HepG2 (cell line): Measurements from ENCODE around the gene ONECUT1. TPM values are rescaled to one million over a fixed set of nuclear protein-coding genes. Genes with fewer than 3 reads are reported as not detected.

Source experiments
- ATAC-seq: fragments of 200-7000 bp; cut with Tn5 transposase; 3 replicates; pipeline ENCODE4 v1.9.1; 2020; ENCODE audit warnings: mild to moderate bottlenecking, moderate library complexity
- BruUV-seq: library from RNA; stranded (reverse); fragments of 400-500 nt; replicated peaks from 2 replicates; lab custom pipeline; 2021; lab: Mats Ljungman, UMichigan
- CTCF ChIA-PET: fragments of 300-600 bp; formaldehyde crosslinking; extraction: SDS; loops from one replicate; lab custom pipeline; 2021; ENCODE audit warnings: low total read pairs, inconsistent platforms, low intra/inter-chr PET ratio; lab: Yijun Ruan, JAX
- POLR2A ChIA-PET: fragments of 350-600 bp; sonication (Branson Sonifier 250); formaldehyde crosslinking; loops from one replicate; lab custom pipeline; 2020; ENCODE audit warnings: antibody characterized with exemption, inconsistent platforms; lab: Yijun Ruan, JAX
- DNase-seq: peaks from one replicate; pipeline ENCODE4 v3.0.0-alpha.2; 2015; ENCODE audit warnings: low spot score
- FAIRE-seq: peaks from 3 replicates; lab custom pipeline; 2011; peaks lifted over from hg19 to GRCh38; lab: Jason Lieb, UNC
- H2AFZ ChIP-seq: one replicate; pipeline ENCODE4 v1.6.1; 2011; ENCODE audit warnings: low read length, inconsistent platforms
- H3K27ac ChIP-seq: fragments of 300-600 bp; 3 replicates; pipeline ENCODE4 v1.8.0; 2011; ENCODE audit warnings: mixed run types, mild to moderate bottlenecking, mixed read lengths, low read length, inconsistent platforms; ENCODE audit not compliant: insufficient read depth; ENCODE audit errors: extremely low read length
- H3K27me3 ChIP-seq, 2 experiments: fragments of 200-600 bp in 1 of 2; 2 replicates in 1 of 2; 3 replicates in 1 of 2; pipeline versions ENCODE4 v1.6.0 to v1.8.0; 2011; ENCODE audit warnings: low read length in 2 of 2, mild to moderate bottlenecking in 2 of 2, moderate library complexity in 2 of 2, inconsistent platforms in 1 of 2; ENCODE audit not compliant: insufficient read depth in 2 of 2, control insufficient read depth in 1 of 2
- H3K36me3 ChIP-seq, 2 experiments: fragments of 200-600 bp in 1 of 2; replicated peaks in 1 of 2; 2 replicates in 1 of 2; 3 replicates in 1 of 2; pipeline versions ENCODE4 v1.5.1 to v1.8.0; 2011; ENCODE audit warnings: low read length in 2 of 2, inconsistent platforms in 1 of 2; ENCODE audit not compliant: insufficient read depth in 2 of 2, control insufficient read depth in 1 of 2
- H3K4me1 ChIP-seq: 2 replicates; pipeline ENCODE4 v1.5.1; 2012; ENCODE audit warnings: low read length, inconsistent platforms; ENCODE audit not compliant: insufficient read depth
- H3K4me2 ChIP-seq: 2 replicates; pipeline ENCODE4 v1.6.0; 2011; ENCODE audit warnings: low read depth, low read length, inconsistent platforms
- H3K4me3 ChIP-seq, 3 experiments: fragments of 200-600 bp in 1 of 3; sonication (generic), shearing (Covaris generic) in 1 of 3; replicated peaks in 1 of 3; 2 replicates each; pipeline ENCODE4 v1.5.1; 2011 to 2016; ENCODE audit warnings: low read length in 3 of 3, inconsistent platforms in 2 of 3, low read depth in 2 of 3, mild to moderate bottlenecking in 2 of 3, control low read depth in 1 of 3, mixed read lengths in 1 of 3; ENCODE audit not compliant: insufficient read depth in 1 of 3
- H3K79me2 ChIP-seq: one replicate; pipeline ENCODE4 v1.6.1; 2011; ENCODE audit warnings: low read length, inconsistent platforms; ENCODE audit not compliant: insufficient read depth
- H3K9ac ChIP-seq: 2 replicates; pipeline ENCODE4 v1.6.0; 2011; ENCODE audit warnings: mild to moderate bottlenecking, low read depth, low read length, inconsistent platforms; ENCODE audit not compliant: insufficient read depth
- H3K9me3 ChIP-seq: 2 replicates; pipeline ENCODE4 v1.5.1; 2012; ENCODE audit warnings: mild to moderate bottlenecking, low read length
- H4K20me1 ChIP-seq: 2 replicates; pipeline ENCODE4 v1.6.0; 2011; ENCODE audit warnings: inconsistent platforms, mild to moderate bottlenecking, low read length, moderate library complexity; ENCODE audit not compliant: insufficient read depth
- ARID2 ChIP-seq: sonication (generic); formaldehyde crosslinking; IDR thresholded peaks from 2 replicates; pipeline ENCODE4 v1.8.1; 2022; ENCODE audit warnings: mild to moderate bottlenecking, missing genetic modification reagents, borderline replicate concordance
- ASH2L ChIP-seq: fragments of 300-600, 200-600 bp; sonication (generic); IDR thresholded peaks from 2 replicates; pipeline ENCODE4 v1.7.0; 2017; ENCODE audit warnings: low read depth, mild to moderate bottlenecking, moderate library complexity, mixed read lengths, low read length; ENCODE audit not compliant: insufficient read length
- HDAC1 ChIP-seq: sonication (generic); formaldehyde crosslinking; IDR thresholded peaks from 2 replicates; pipeline ENCODE4 v1.5.1; 2020; ENCODE audit warnings: mild to moderate bottlenecking, missing genetic modification reagents
- JUND ChIP-seq: sonication (generic); formaldehyde crosslinking; IDR thresholded peaks from 2 replicates; pipeline ENCODE4 v1.8.0; 2022; ENCODE audit warnings: mild to moderate bottlenecking, missing genetic modification reagents
- MED1 ChIP-seq: sonication (generic); formaldehyde crosslinking; IDR thresholded peaks from 2 replicates; pipeline ENCODE4 v1.4.0; 2020; ENCODE audit warnings: missing genetic modification reagents
- RFX5 ChIP-seq: IDR thresholded peaks from 2 replicates; pipeline ENCODE4 v1.6.1; 2011; ENCODE audit warnings: low read depth, low read length, improper control_type of control experiment
- SATB2 ChIP-seq: sonication (generic); formaldehyde crosslinking; IDR thresholded peaks from 2 replicates; pipeline ENCODE4 v1.5.0; 2020; ENCODE audit warnings: missing genetic modification reagents
- SYNCRIP ChIP-seq: fragments of 200-400 bp; formaldehyde crosslinking; IDR thresholded peaks from 2 replicates; pipeline ENCODE4 v1.6.1; 2018; ENCODE audit warnings: mild to moderate bottlenecking, low read depth, low read length; ENCODE audit not compliant: insufficient read depth
- U2AF1 ChIP-seq: fragments of 200-400 bp; formaldehyde crosslinking; optimal IDR thresholded peaks from 2 replicates; pipeline ENCODE3; 2017; ENCODE audit warnings: mild to moderate bottlenecking, low read depth, low read length
- ZBTB20 ChIP-seq: sonication (generic); formaldehyde crosslinking; IDR thresholded peaks from 2 replicates; pipeline ENCODE4 v1.8.1; 2023; ENCODE audit warnings: missing genetic modification reagents, low read depth, mild to moderate bottlenecking, borderline replicate concordance
- ZMYM3 ChIP-seq: sonication (generic); formaldehyde crosslinking; IDR thresholded peaks from 2 replicates; pipeline ENCODE4 v1.5.1; 2020; ENCODE audit warnings: mild to moderate bottlenecking, missing genetic modification reagents
- ZNF234 ChIP-seq: sonication (generic); formaldehyde crosslinking; conservative IDR thresholded peaks from 2 replicates; pipeline ENCODE4 v1.5.1; 2020; ENCODE audit warnings: mild to moderate bottlenecking, missing genetic modification reagents
- ZNF468 ChIP-seq: sonication (generic); formaldehyde crosslinking; IDR thresholded peaks from 2 replicates; pipeline ENCODE4 v1.8.0; 2022; ENCODE audit warnings: mild to moderate bottlenecking, moderate library complexity, missing genetic modification reagents
- ZNF496 ChIP-seq: sonication (generic); formaldehyde crosslinking; IDR thresholded peaks from 2 replicates; pipeline ENCODE4 v1.8.1; 2023; ENCODE audit warnings: mild to moderate bottlenecking, moderate library complexity, missing genetic modification reagents; ENCODE audit not compliant: insufficient replicate concordance
- ZNF510 ChIP-seq: sonication (generic); formaldehyde crosslinking; IDR thresholded peaks from 2 replicates; pipeline ENCODE4 v1.4.0; 2020; ENCODE audit warnings: low read depth, mild to moderate bottlenecking, missing genetic modification reagents
- ZNF646 ChIP-seq: sonication (generic); formaldehyde crosslinking; IDR thresholded peaks from 2 replicates; pipeline ENCODE4 v1.9.0; 2021; ENCODE audit warnings: mild to moderate bottlenecking, missing genetic modification reagents
- ZNF770 ChIP-seq: sonication (generic); formaldehyde crosslinking; IDR thresholded peaks from 2 replicates; pipeline ENCODE4 v1.5.0; 2020; ENCODE audit warnings: mild to moderate bottlenecking, missing genetic modification reagents
- ZSCAN22 ChIP-seq: sonication (generic); formaldehyde crosslinking; IDR thresholded peaks from 2 replicates; pipeline ENCODE4 v1.4.0; 2020; ENCODE audit warnings: mild to moderate bottlenecking, missing genetic modification reagents
- in situ Hi-C: cut with HindIII; loops from 2 replicates; pipeline ENCODE4 v1.10.0; 2017; ENCODE audit warnings: low pct_unique_long_range_greater_than_20kb; ENCODE audit not compliant: extremely low pct_ligation_motif_present
- intact Hi-C: fragments of 100-400 bp; cut with micrococcal nuclease; formaldehyde crosslinking; loops from one replicate; pipeline ENCODE4 v1.10.0; 2022; ENCODE audit not compliant: unreplicated experiment
- polyA plus RNA-seq, 8 experiments: library from polyadenylated mRNA; depleted of rRNA in 3 of 8; stranded (reverse) in 7 of 8; unstranded in 1 of 8; fragments of >200 nt; fragmentation: Illumina TruSeq in 4 of 8; extraction: Trizol in 4 of 8; gene quantifications; 2 replicates each; pipeline versions ENCODE4 v1.2.1 to v1.2.3, GENCODE V29; 2011 to 2016; ENCODE audit warnings: low read depth in 4 of 8, missing spikeins in 1 of 8, mixed read lengths in 1 of 8; ENCODE audit not compliant: insufficient read depth in 1 of 8
- total RNA-seq, 5 experiments: library from RNA; depleted of rRNA; stranded (reverse); fragments of >200 nt; fragmentation: Illumina TruSeq; extraction: Trizol; gene quantifications; 2 replicates each; pipeline ENCODE4 v1.2.3, GENCODE V29; 2016; ENCODE audit warnings: low read depth in 1 of 5

The ONECUT1 gene
- total and polyA plus RNA-seq, 2 of the 13 experiments (the other 11 are each of a cell fraction or from before 2014, with no cell fraction given): 3.5 to 9.1 TPM

DNA sequence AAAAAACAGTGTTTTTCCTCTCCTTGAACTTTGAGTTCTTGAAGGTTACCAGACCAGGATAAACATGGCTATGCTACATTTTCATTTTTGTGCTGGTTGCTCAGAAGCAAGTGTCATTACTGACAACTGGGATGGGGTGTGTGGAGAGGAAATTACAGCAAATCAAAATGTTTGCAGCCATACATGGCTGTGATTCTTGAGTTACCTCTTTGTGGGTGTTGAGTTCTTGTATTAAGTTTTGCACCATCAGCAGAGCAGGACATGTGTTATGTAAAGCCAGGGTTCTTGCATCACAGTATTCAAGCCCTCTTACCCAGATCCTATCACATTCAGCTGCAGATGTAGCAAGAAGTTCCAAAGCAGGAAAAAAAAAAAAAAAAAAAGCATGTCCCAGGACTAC, 57.0 kb downstream of the ONECUT1 start:
- Histone ChIP-seq H3K36me3 (no peaks in the 10 kb centered on the region), H3K27me3 (no peaks in the 10 kb centered on the region), H3K4me3 (peak overlapping the region in 1 of 3 experiments; percentile 7; a peak in 1 of 6 replicates), H4K20me1 (no peaks in the 10 kb centered on the region), H2AFZ (peak overlapping the region; percentile 73), H3K4me2 (peak overlapping the region; percentile 72), H3K4me1 (peaks cover 40% of the 10 kb centered on the region), H3K79me2 (no peaks in the 10 kb centered on the region), H3K9ac (no peak overlapping the region), H3K27ac (peak overlapping the region; percentile 55), H3K9me3 (no peaks in the 10 kb centered on the region)
- ATAC-seq (peak; percentile 78), DNase-seq (peak; percentile 63), FAIRE-seq (peak; percentile 70)
- CTCF ChIA-PET: no interaction called here
- in situ Hi-C loops (loop anchor here (5.0 kb wide), 1 partner anchor 481 kb away; no protein-coding TSS in a partner anchor), intact Hi-C loops (loop anchor here (1.0 to 10.0 kb wide), 4 partner anchors 55 to 548 kb away; partner anchors contain the start of gene MYO5A)
- POLR2A ChIA-PET: interaction anchor here (0.7 to 1.9 kb wide), 4 partner anchors 81 to 553 kb away, joined by 3 to 7 read pairs (median 4); no protein-coding TSS in a partner anchor
- BruUV-seq: no TSS peak
- TF ChIP-seq SATB2 (CRISPR knock-in tag) (no peak), ZBTB20 (no peak), ZNF468 (CRISPR knock-in tag) (no peak), U2AF1 (no peak), ZNF646 (CRISPR knock-in tag) (no peak), ASH2L (peak; percentile 46), ZMYM3 (CRISPR knock-in tag) (no peak), JUND (CRISPR knock-in tag) (no peak), SYNCRIP (no peak), HDAC1 (CRISPR knock-in tag) (0 out of 2 replicates have a peak, but pooled peaks have one; percentile 27), ZNF234 (CRISPR knock-in tag) (no peak), ZNF510 (CRISPR knock-in tag) (no peak), ZSCAN22 (CRISPR knock-in tag) (no peak), MED1 (CRISPR knock-in tag) (peak; percentile 22; the same call in 1 of the 2 replicates), ZNF770 (CRISPR knock-in tag) (no peak), RFX5 (no peak), ARID2 (no peak), ZNF496 (CRISPR knock-in tag) (no peak)
